Fibroblast of lung (primary cell): Measurements from ENCODE around the gene ELMOD1. TPM values are rescaled to one million over a fixed set of nuclear protein-coding genes. Genes with fewer than 3 reads are reported as not detected.

Source experiments
- DNase-seq, 2 donors: peaks; one replicate each; pipeline versions ENCODE4 v3.0.0 to v3.0.0-alpha.2; 2010; ENCODE audit warnings: low read depth in 2 of 2
- H2AFZ ChIP-seq: 2 replicates; pipeline ENCODE4 v1.5.1; 2012; ENCODE audit warnings: low read length, control low read depth, inconsistent platforms
- H3K27ac ChIP-seq: 2 replicates; pipeline ENCODE4 v1.5.1; 2011; ENCODE audit warnings: low read length, control low read depth; ENCODE audit not compliant: insufficient read depth
- H3K27me3 ChIP-seq: 2 replicates; pipeline ENCODE4 v1.5.1; 2011; ENCODE audit warnings: mild to moderate bottlenecking, low read length; ENCODE audit not compliant: control insufficient read depth, insufficient read depth
- H3K36me3 ChIP-seq: 2 replicates; pipeline ENCODE4 v1.5.1; 2011; ENCODE audit warnings: low read length; ENCODE audit not compliant: control insufficient read depth, insufficient read depth
- H3K4me1 ChIP-seq: 2 replicates; pipeline ENCODE4 v1.5.1; 2011; ENCODE audit warnings: low read length; ENCODE audit not compliant: control insufficient read depth, insufficient read depth; ENCODE audit errors: extremely low read depth
- H3K4me2 ChIP-seq: 2 replicates; pipeline ENCODE4 v1.5.1; 2011; ENCODE audit warnings: low read length, control low read depth; ENCODE audit not compliant: insufficient read depth; ENCODE audit errors: extremely low read depth
- H3K4me3 ChIP-seq, 4 experiments: fragments of 200-600 bp in 1 of 4; sonication (generic) in 1 of 4; replicated peaks in 1 of 4; 2 replicates each; pipeline ENCODE4 v1.5.1; 2011 to 2016; ENCODE audit warnings: low read length in 4 of 4, low read depth in 3 of 4, mild to moderate bottlenecking in 3 of 4, control low read depth in 2 of 4, inconsistent platforms in 1 of 4, mixed read lengths in 1 of 4; ENCODE audit not compliant: insufficient read depth in 1 of 4; ENCODE audit errors: control extremely low read depth in 1 of 4
- H3K79me2 ChIP-seq: 2 replicates; pipeline ENCODE4 v1.5.1; 2012; ENCODE audit warnings: mild to moderate bottlenecking, low read length, inconsistent platforms; ENCODE audit not compliant: control insufficient read depth, insufficient read depth
- H3K9ac ChIP-seq: 2 replicates; pipeline ENCODE4 v1.5.1; 2011; ENCODE audit warnings: mild to moderate bottlenecking, low read length, control low read depth; ENCODE audit not compliant: insufficient read depth
- H3K9me3 ChIP-seq: 2 replicates; pipeline ENCODE4 v1.5.1; 2012; ENCODE audit warnings: low read depth, low read length; ENCODE audit not compliant: control insufficient read depth, insufficient read depth
- H4K20me1 ChIP-seq: 2 replicates; pipeline ENCODE4 v1.5.1; 2011; ENCODE audit warnings: low read length; ENCODE audit not compliant: control insufficient read depth, insufficient read depth; ENCODE audit errors: extremely low read depth
- CTCF ChIP-seq, 2 donors: IDR thresholded peaks in 1 of 2; conservative IDR thresholded peaks in 1 of 2; 1 replicate in 1 of 2; 2 replicates in 1 of 2; pipeline ENCODE4 v1.5.1; 2011 to 2012; ENCODE audit warnings: low read length in 2 of 2, control low read depth in 1 of 2, inconsistent platforms in 1 of 2, low read depth in 1 of 2, mild to moderate bottlenecking in 1 of 2
- EZH2 ChIP-seq: IDR thresholded peaks from 2 replicates; pipeline ENCODE4 v1.5.1; 2012; ENCODE audit warnings: low read length, control low read depth, mild to moderate bottlenecking; ENCODE audit errors: missing control alignments
- polyA plus RNA-seq, 2 donors: library from polyadenylated mRNA; depleted of rRNA in 1 of 2; stranded (reverse) in 1 of 2; unstranded in 1 of 2; fragments of >200 nt; gene quantifications; 2 replicates each; pipeline ENCODE4 v1.2.1, GENCODE V29; 2011 to 2012; ENCODE audit warnings: missing spikeins in 1 of 2
- total RNA-seq: library from RNA; depleted of rRNA; stranded (reverse); fragments of >200 nt; gene quantifications from 2 replicates; pipeline ENCODE4 v1.2.1, GENCODE V29; 2014

The ELMOD1 gene
- total and polyA plus RNA-seq, 2 donors (not counting 1 experiment from before 2014, with no cell fraction given): 0.17 to 0.91 TPM

GRCh38 chr11:107707215-107707671, 116.3 kb downstream of the ELMOD1 start:
- TF ChIP-seq EZH2: no peak
- TF ChIP-seq CTCF (conservative IDR thresholded peaks at IDR 0.05 in 1 of 2, IDR thresholded peaks at IDR 0.05 in 1 of 2; ENCODE audit: low read depth in 1 of 2, low read length in 2 of 2): no peak
- no peaks in the 10 kb centered on the region for H3K27me3 ChIP-seq
- H3K9ac ChIP-seq: no peak overlapping the region
- no peaks in the 10 kb centered on the region for H3K36me3 ChIP-seq
- no peak overlapping the region for H2AFZ ChIP-seq
- no peak overlapping the region for H3K4me3 ChIP-seq
- no peaks in the 10 kb centered on the region for H3K79me2 ChIP-seq
- H4K20me1 ChIP-seq: no peaks in the 10 kb centered on the region
- no peak overlapping the region for H3K4me2 ChIP-seq
- no peaks in the 10 kb centered on the region for H3K9me3 ChIP-seq
- peak in 1 of 2 donors; percentile 31 for DNase-seq
- no peak overlapping the region for H3K27ac ChIP-seq
- H3K4me1 ChIP-seq: no peaks in the 10 kb centered on the region

DNA sequence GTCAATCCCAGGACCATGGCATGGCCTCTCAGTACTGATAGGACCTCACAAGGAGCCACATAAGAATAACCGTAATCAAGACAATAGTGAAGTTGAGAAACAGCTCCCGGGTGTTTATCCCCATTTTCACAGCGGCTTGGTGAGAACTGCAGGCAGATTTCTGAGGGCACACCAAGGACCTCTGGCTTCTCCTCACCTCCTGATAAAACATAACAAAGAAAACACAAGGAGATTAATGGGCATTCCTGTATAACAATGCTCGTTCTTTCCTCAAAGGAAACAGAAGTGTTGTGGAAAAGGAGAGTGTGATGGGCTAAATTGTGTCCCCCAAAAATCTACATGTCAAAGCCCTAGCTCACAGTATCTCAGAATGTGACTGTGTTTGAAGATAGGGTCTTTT, 116.9 kb downstream of the ELMOD1 start:
- Histone ChIP-seq H3K4me1 (no peaks in the 10 kb centered on the region), H3K9me3 (no peaks in the 10 kb centered on the region), H3K27me3 (no peaks in the 10 kb centered on the region), H2AFZ (no peak overlapping the region), H3K4me3 (no peak overlapping the region), H3K79me2 (no peaks in the 10 kb centered on the region), H3K4me2 (no peak overlapping the region), H3K9ac (no peak overlapping the region), H4K20me1 (no peaks in the 10 kb centered on the region), H3K27ac (no peak overlapping the region), H3K36me3 (no peaks in the 10 kb centered on the region)
- no peak for DNase-seq
- TF ChIP-seq CTCF (conservative IDR thresholded peaks at IDR 0.05 in 1 of 2, IDR thresholded peaks at IDR 0.05 in 1 of 2; ENCODE audit: low read depth in 1 of 2, low read length in 2 of 2): no peak
- no peak for TF ChIP-seq EZH2

- Histone ChIP-seq H4K20me1 (no peaks in the 10 kb centered on the region), H3K4me3 (no peak overlapping the region), H3K4me1 (no peaks in the 10 kb centered on the region), H3K9me3 (no peaks in the 10 kb centered on the region), H3K9ac (no peak overlapping the region), H3K79me2 (no peaks in the 10 kb centered on the region), H3K27me3 (no peaks in the 10 kb centered on the region), H3K36me3 (no peaks in the 10 kb centered on the region), H2AFZ (no peak overlapping the region), H3K4me2 (no peak overlapping the region), H3K27ac (no peak overlapping the region)
- no peak for TF ChIP-seq CTCF (conservative IDR thresholded peaks at IDR 0.05 in 1 of 2, IDR thresholded peaks at IDR 0.05 in 1 of 2; ENCODE audit: low read depth in 1 of 2, low read length in 2 of 2)
- TF ChIP-seq EZH2: no peak
- no peak for DNase-seq
Measured at GRCh38 chr11:107708792-107709191, 117.8 kb downstream of the ELMOD1 start.
